IMR-90 (cell line): Measurements from ENCODE around the gene SUGCT. TPM values are rescaled to one million over a fixed set of nuclear protein-coding genes. Genes with fewer than 3 reads are reported as not detected.

Source experiments
- ATAC-seq: fragments of 200-7000 bp; cut with Tn5 transposase; 2 replicates; pipeline ENCODE4 v1.9.1; 2020; ENCODE audit warnings: low read depth, mild to moderate bottlenecking, moderate library complexity
- BruUV-seq: library from RNA; stranded (reverse); fragments of 400-500 nt; replicated peaks from 2 replicates; lab custom pipeline; 2021; lab: Mats Ljungman, UMichigan
- CTCF ChIA-PET: fragments of 300-600 bp; formaldehyde crosslinking; extraction: SDS; loops from one replicate; lab custom pipeline; 2021; ENCODE audit warnings: antibody characterized with exemption; lab: Yijun Ruan, JAX
- POLR2A ChIA-PET: fragments of 300-600 bp; sonication (Branson Sonifier 250); formaldehyde crosslinking; loops from one replicate; lab custom pipeline; 2022; ENCODE audit warnings: antibody characterized with exemption; ENCODE audit not compliant: unreplicated experiment; lab: Charles Lee
- DNase-seq: peaks from one replicate; pipeline ENCODE4 v3.0.0; 2013
- H2AFZ ChIP-seq: replicated peaks from 2 replicates; pipeline ENCODE3; 2013; ENCODE audit warnings: low read length, mild to moderate bottlenecking; ENCODE audit not compliant: poor library complexity
- H2AK5ac ChIP-seq: 2 replicates; pipeline ENCODE4 v1.6.1; 2013; ENCODE audit warnings: low read depth, low read length, inconsistent platforms
- H2AK9ac ChIP-seq: replicated peaks from 2 replicates; pipeline ENCODE3; 2013; ENCODE audit warnings: mild to moderate bottlenecking, low read depth, low read length, moderate library complexity; ENCODE audit not compliant: poor library complexity
- H2BK120ac ChIP-seq: 2 replicates; pipeline ENCODE4 v1.6.1; 2013; ENCODE audit warnings: low read depth, low read length, inconsistent platforms
- H2BK15ac ChIP-seq: 3 replicates; pipeline ENCODE4 v1.6.1; 2013; ENCODE audit warnings: low read depth, low read length, inconsistent platforms
- H2BK20ac ChIP-seq: 2 replicates; pipeline ENCODE4 v1.6.1; 2013; ENCODE audit warnings: low read depth, mild to moderate bottlenecking, inconsistent platforms, low read length, moderate library complexity
- H2BK5ac ChIP-seq: 2 replicates; pipeline ENCODE4 v1.6.1; 2013; ENCODE audit warnings: mild to moderate bottlenecking, low read depth, low read length, inconsistent platforms; ENCODE audit not compliant: poor library complexity, severe bottlenecking
- H3K14ac ChIP-seq: replicated peaks from 2 replicates; pipeline ENCODE4 v1.6.1; 2013; ENCODE audit warnings: low read depth, low read length, inconsistent platforms
- H3K18ac ChIP-seq: 2 replicates; pipeline ENCODE4 v1.6.1; 2013; ENCODE audit warnings: low read depth, low read length, control low read depth
- H3K23ac ChIP-seq: 2 replicates; pipeline ENCODE4 v1.6.1; 2013; ENCODE audit warnings: low read depth, low read length, inconsistent platforms
- H3K27ac ChIP-seq: 2 replicates; pipeline ENCODE4 v1.5.1; 2013; ENCODE audit warnings: mild to moderate bottlenecking, control low read depth, low read length; ENCODE audit not compliant: insufficient read depth
- H3K27me3 ChIP-seq: 2 replicates; pipeline ENCODE4 v1.6.1; 2013; ENCODE audit warnings: low read length; ENCODE audit not compliant: control insufficient read depth, insufficient read depth
- H3K36me3 ChIP-seq: 2 replicates; pipeline ENCODE4 v1.6.1; 2013; ENCODE audit warnings: low read length, mixed read lengths; ENCODE audit not compliant: control insufficient read depth, insufficient read depth
- H3K4ac ChIP-seq: 2 replicates; pipeline ENCODE4 v1.6.1; 2013; ENCODE audit warnings: low read depth, low read length, inconsistent platforms
- H3K4me1 ChIP-seq: 2 replicates; pipeline ENCODE4 v1.6.1; 2013; ENCODE audit warnings: low read length, mixed read lengths; ENCODE audit not compliant: control insufficient read depth, insufficient read depth
- H3K4me2 ChIP-seq: 2 replicates; pipeline ENCODE4 v1.6.1; 2013; ENCODE audit warnings: low read depth, mild to moderate bottlenecking, control low read depth, low read length, moderate library complexity
- H3K4me3 ChIP-seq: 2 replicates; pipeline ENCODE4 v1.5.1; 2013; ENCODE audit warnings: low read depth, mild to moderate bottlenecking, control low read depth, low read length, moderate library complexity; ENCODE audit not compliant: insufficient read depth
- H3K56ac ChIP-seq: 2 replicates; pipeline ENCODE4 v1.6.1; 2013; ENCODE audit warnings: low read length, inconsistent platforms; ENCODE audit not compliant: insufficient read depth; ENCODE audit errors: extremely low read depth
- H3K79me1 ChIP-seq, 2 experiments: 2 replicates each; pipeline ENCODE4 v1.6.1; 2013; ENCODE audit warnings: low read length in 2 of 2, inconsistent platforms in 1 of 2, low read depth in 1 of 2
- H3K9ac ChIP-seq: 2 replicates; pipeline ENCODE4 v1.6.1; 2013; ENCODE audit warnings: low read depth, low read length, control low read depth
- H3K9me1 ChIP-seq: 2 replicates; pipeline ENCODE4 v1.6.1; 2013; ENCODE audit warnings: low read length, inconsistent platforms; ENCODE audit not compliant: insufficient read depth
- H3K9me3 ChIP-seq: 2 replicates; pipeline ENCODE4 v1.6.1; 2013; ENCODE audit warnings: low read length; ENCODE audit not compliant: control insufficient read depth, insufficient read depth
- H4K20me1 ChIP-seq: 2 replicates; pipeline ENCODE4 v1.6.1; 2013; ENCODE audit warnings: low read length, inconsistent platforms; ENCODE audit not compliant: insufficient read depth
- H4K5ac ChIP-seq: 2 replicates; pipeline ENCODE4 v1.6.1; 2013; ENCODE audit warnings: mild to moderate bottlenecking, low read depth, low read length, control low read depth
- H4K8ac ChIP-seq, 2 experiments: 2 replicates each; pipeline ENCODE4 v1.6.1; 2013; ENCODE audit warnings: low read depth in 2 of 2, low read length in 2 of 2, control low read depth in 1 of 2, inconsistent platforms in 1 of 2
- H4K91ac ChIP-seq: 2 replicates; pipeline ENCODE4 v1.6.1; 2013; ENCODE audit warnings: low read depth, low read length, inconsistent platforms; ENCODE audit not compliant: insufficient read depth
- CTCF ChIP-seq: conservative IDR thresholded peaks from 2 replicates; pipeline ENCODE4 v1.5.1; 2012; ENCODE audit warnings: mild to moderate bottlenecking, low read depth, low read length, improper control_type of control experiment
- ELK1 ChIP-seq: fragments of 150-350 bp; IDR thresholded peaks from 2 replicates; pipeline ENCODE4 v1.6.1; 2016; ENCODE audit warnings: low read depth, mild to moderate bottlenecking, low read length, moderate library complexity, borderline replicate concordance
- RAD21 ChIP-seq: IDR thresholded peaks from 2 replicates; pipeline ENCODE4 v1.6.1; 2012; ENCODE audit warnings: low read length, improper control_type of control experiment
- SMC3 ChIP-seq: fragments of 150-350 bp; IDR thresholded peaks from 2 replicates; pipeline ENCODE4 v1.6.1; 2016; ENCODE audit warnings: low read depth, mild to moderate bottlenecking, antibody characterized with exemption, low read length, moderate library complexity
- WGBS, 2 experiments: methylation state at CpG; one replicate each; pipeline versions ENCODE4 v1.1.5 to v1.1.7; 2013; ENCODE audit warnings: missing lambda C conversion rate in 2 of 2; ENCODE audit not compliant: insufficient read length in 1 of 2; ENCODE audit errors: extremely low coverage in 2 of 2; 5-methylcytosine and 5-hydroxymethylcytosine counted together
- dilution Hi-C: fragments of 300-500 bp; cut with HindIII; formaldehyde crosslinking; loops from one replicate; pipeline ENCODE4 v1.14.3; 2018; ENCODE audit warnings: low sequenced_read_pairs; ENCODE audit not compliant: unreplicated experiment
- in situ Hi-C: fragments of 300-500 bp; cut with MboI; formaldehyde crosslinking; loops from 3 replicates; pipeline ENCODE4 v1.14.3; 2019; ENCODE audit warnings: low sequenced_read_pairs, inconsistent platforms, mixed read lengths
- intact Hi-C: fragments of 100-400 bp; cut with micrococcal nuclease; formaldehyde crosslinking; loops from 2 replicates; pipeline ENCODE4 v1.10.0; 2022
- polyA plus RNA-seq, 3 experiments: library from polyadenylated mRNA; depleted of rRNA; stranded (reverse); fragments of >200 nt; gene quantifications; 2 replicates each; pipeline ENCODE4 v1.2.3, GENCODE V29; 2012; ENCODE audit warnings: low replicate concordance in 1 of 3
- total RNA-seq: library from RNA; depleted of rRNA; stranded (reverse); fragments of >200 nt; gene quantifications from 2 replicates; pipeline ENCODE4 v1.2.3, GENCODE V29; 2012

Gene SUGCT
- total and polyA plus RNA-seq, 2 of the 4 experiments (the other 2 are of a cell fraction) = 5.9 to 8.3 TPM

- ChIA-PET CTCF (interaction anchor here (0.5 to 2.4 kb wide), 17 partner anchors 10 to 1717 kb away, joined by 3 to 12 read pairs (median 3); partner anchors contain the start of gene INHBA), POLR2A (no interaction called here)
- Histone ChIP-seq H2BK120ac (peak overlapping the region; percentile 65), H2AK9ac (no peak overlapping the region), H3K27ac (no peak overlapping the region), H3K4me1 (peaks cover 4% of the 10 kb centered on the region; the same call in 1 of the 2 replicates), H2BK20ac (peak overlapping the region; percentile 89), H3K56ac (no peak overlapping the region), H4K5ac (no peak overlapping the region), H2AK5ac (no peak overlapping the region), H3K36me3 (no peaks in the 10 kb centered on the region), H2AFZ (no peak overlapping the region), H2BK15ac (0 out of 3 replicates have a peak overlapping the region, but pooled peaks have one; percentile 35), H3K79me1 (no peaks in the 10 kb centered on the region), H3K4me2 (no peak overlapping the region), H3K9ac (no peak overlapping the region), H3K9me3 (no peaks in the 10 kb centered on the region), H3K18ac (no peak overlapping the region), H3K23ac (no peak overlapping the region), H4K20me1 (no peaks in the 10 kb centered on the region), H3K9me1 (no peaks in the 10 kb centered on the region), H3K27me3 (no peaks in the 10 kb centered on the region), H3K4ac (peak overlapping the region; percentile 67; the same call in 1 of the 2 replicates), H4K8ac (peak overlapping the region in 1 of 2 experiments; percentile 76; a peak in 2 of 4 replicates), H4K91ac (peak overlapping the region; percentile 8; the same call in 1 of the 2 replicates), H2BK5ac (peak overlapping the region; percentile 25), H3K4me3 (no peak overlapping the region), H3K14ac (no peak overlapping the region)
- ATAC-seq (peak; percentile 89), DNase-seq (peak; percentile 80)
- dilution Hi-C loops = no loop called here
- TF ChIP-seq CTCF = peak; percentile 81
- peak; percentile 81 for TF ChIP-seq SMC3
- no peak for TF ChIP-seq ELK1
- TF ChIP-seq RAD21 = peak; percentile 84
- in situ Hi-C loops = loop anchor here (10.0 kb wide), 3 partner anchors 372 to 1482 kb away; no protein-coding TSS in a partner anchor
- intact Hi-C loops = loop anchor here (1.0 to 10.0 kb wide), 8 partner anchors 97 to 1708 kb away; no protein-coding TSS in a partner anchor
- no TSS peak for BruUV-seq
- no CpG with 5 or more reads among the region's 7 CpGs for WGBS, 2 experiments
These were observed 97.6 kb downstream of the SUGCT start for GRCh38 chr7:40232242-40232893.
